Measurements from ENCODE around the gene KCNQ1. TPM values are rescaled to one million over a fixed set of nuclear protein-coding genes. Genes with fewer than 3 reads are reported as not detected.

KCNQ1 gene
- total RNA-seq, 1 experiment from 2014 or later = 2.5 TPM

DNA sequence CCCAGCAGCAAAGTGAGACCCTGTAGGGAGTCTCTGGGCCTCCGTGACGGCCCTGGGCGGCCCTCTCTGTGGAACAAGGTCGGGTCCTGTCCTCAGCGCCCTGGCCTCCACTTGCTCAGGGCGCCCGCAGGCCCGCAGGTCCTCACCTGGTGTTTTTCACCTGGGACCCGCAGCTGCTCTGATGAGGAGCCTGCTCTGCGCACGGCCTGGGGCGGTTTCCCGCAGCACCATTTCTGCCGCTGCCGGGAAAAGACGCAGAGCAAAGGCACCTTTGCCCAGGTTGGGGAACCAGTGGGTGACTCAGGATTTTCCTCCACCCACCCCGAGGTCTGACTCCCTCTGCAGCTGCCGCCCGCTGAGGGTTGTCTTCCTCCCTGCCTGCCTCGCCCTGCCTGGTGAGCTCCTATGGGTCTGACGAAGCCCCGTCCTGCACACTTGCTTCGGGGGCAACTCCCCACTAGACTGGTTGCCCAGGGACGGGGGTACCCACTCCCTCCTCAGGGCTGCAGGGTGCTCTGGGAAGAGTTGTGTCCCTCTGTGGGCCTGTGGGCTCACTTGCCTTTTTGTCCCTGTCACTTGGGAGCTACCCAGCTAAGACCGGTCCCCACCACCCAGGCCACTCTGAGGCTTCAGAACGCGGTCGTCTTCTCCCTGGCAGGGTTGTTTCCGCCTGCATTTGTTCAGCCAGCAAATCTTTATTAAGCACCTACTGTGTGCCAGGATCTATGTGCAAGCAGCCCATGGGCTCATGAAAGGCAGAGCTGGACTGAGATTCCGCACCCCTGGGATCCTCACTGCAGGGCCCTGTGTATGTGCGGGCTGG, 89.5 kb downstream of the KCNQ1 start:
- ATAC-seq (no peak), DNase-seq (ENCODE audit: low spot score) (no peak)
- H3K27ac Mint-ChIP-seq = no peak overlapping the region
- CTCF ChIA-PET = interaction anchor here (0.7 to 8.3 kb wide), 18 partner anchors 23 to 701 kb away, joined by 3 to 369 read pairs (median 4); partner anchors contain the start of genes CDKN1C, PHLDA2 and TSSC4
- POLR2A ChIA-PET = interaction anchor here (0.6 to 2.9 kb wide), 5 partner anchors 151 to 358 kb away, joined by 3 to 13 read pairs (median 4); partner anchors contain the start of gene CDKN1C
- no peaks in the 10 kb centered on the region for H3K9me3 Mint-ChIP-seq
- H3K36me3 Mint-ChIP-seq = no peaks in the 10 kb centered on the region
- TF ChIP-seq ETV6 (CRISPR knock-in tag; IDR thresholded peaks at IDR 0.05) = 0 out of 2 replicates have a peak, but pooled peaks have one; percentile 26
- TF ChIP-seq FOXP1 (CRISPR knock-in tag; IDR thresholded peaks at IDR 0.05; ENCODE audit: borderline replicate concordance) = 0 out of 2 replicates have a peak, but pooled peaks have one; percentile 2
- no peak for TF ChIP-seq GTF2I (CRISPR knock-in tag; conservative IDR thresholded peaks at IDR 0.05)
- H3K4me1 Mint-ChIP-seq = peaks cover 10% of the 10 kb centered on the region
- peaks cover 47% of the 10 kb centered on the region for H3K27me3 Mint-ChIP-seq (ENCODE audit: low read depth)
- no peak overlapping the region for H3K4me3 Mint-ChIP-seq

GRCh38 chr11:2534957-2535672, 90.3 kb downstream of the KCNQ1 start:
- H3K27me3 Mint-ChIP-seq (ENCODE audit: low read depth) = peaks cover 52% of the 10 kb centered on the region
- H3K36me3 Mint-ChIP-seq = no peaks in the 10 kb centered on the region
- H3K4me1 Mint-ChIP-seq = peaks cover 10% of the 10 kb centered on the region
- CTCF ChIA-PET = interaction anchor here (0.8 to 8.3 kb wide), 5 partner anchors 107 to 556 kb away, joined by 3 to 369 read pairs (median 4); partner anchors contain the start of genes CDKN1C and PHLDA2
- DNase-seq (ENCODE audit: low spot score) (no peak), ATAC-seq (no peak)
- POLR2A ChIA-PET = interaction anchor here (1.2 to 2.9 kb wide), 3 partner anchors 157 to 357 kb away, joined by 4 to 13 read pairs (median 4); partner anchors contain the start of gene CDKN1C
- H3K4me3 Mint-ChIP-seq = no peak overlapping the region
- H3K27ac Mint-ChIP-seq = no peak overlapping the region
- H3K9me3 Mint-ChIP-seq = no peaks in the 10 kb centered on the region
- TF ChIP-seq ZNF425 (CRISPR knock-in tag; conservative IDR thresholded peaks at IDR 0.05) (no peak), SOX15 (CRISPR knock-in tag; IDR thresholded peaks at IDR 0.05) (no peak), CREB1 (CRISPR knock-in tag; IDR thresholded peaks at IDR 0.05) (no peak), KAT7 (CRISPR knock-in tag; IDR thresholded peaks at IDR 0.05; ENCODE audit: borderline replicate concordance) (no peak), NFATC4 (CRISPR knock-in tag; IDR thresholded peaks at IDR 0.05) (no peak)
- TF ChIP-seq, protein P1, sequence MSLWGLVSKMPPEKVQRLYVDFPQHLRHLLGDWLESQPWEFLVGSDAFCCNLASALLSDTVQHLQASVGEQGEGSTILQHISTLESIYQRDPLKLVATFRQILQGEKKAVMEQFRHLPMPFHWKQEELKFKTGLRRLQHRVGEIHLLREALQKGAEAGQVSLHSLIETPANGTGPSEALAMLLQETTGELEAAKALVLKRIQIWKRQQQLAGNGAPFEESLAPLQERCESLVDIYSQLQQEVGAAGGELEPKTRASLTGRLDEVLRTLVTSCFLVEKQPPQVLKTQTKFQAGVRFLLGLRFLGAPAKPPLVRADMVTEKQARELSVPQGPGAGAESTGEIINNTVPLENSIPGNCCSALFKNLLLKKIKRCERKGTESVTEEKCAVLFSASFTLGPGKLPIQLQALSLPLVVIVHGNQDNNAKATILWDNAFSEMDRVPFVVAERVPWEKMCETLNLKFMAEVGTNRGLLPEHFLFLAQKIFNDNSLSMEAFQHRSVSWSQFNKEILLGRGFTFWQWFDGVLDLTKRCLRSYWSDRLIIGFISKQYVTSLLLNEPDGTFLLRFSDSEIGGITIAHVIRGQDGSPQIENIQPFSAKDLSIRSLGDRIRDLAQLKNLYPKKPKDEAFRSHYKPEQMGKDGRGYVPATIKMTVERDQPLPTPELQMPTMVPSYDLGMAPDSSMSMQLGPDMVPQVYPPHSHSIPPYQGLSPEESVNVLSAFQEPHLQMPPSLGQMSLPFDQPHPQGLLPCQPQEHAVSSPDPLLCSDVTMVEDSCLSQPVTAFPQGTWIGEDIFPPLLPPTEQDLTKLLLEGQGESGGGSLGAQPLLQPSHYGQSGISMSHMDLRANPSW (CRISPR knock-in tag; conservative IDR thresholded peaks at IDR 0.05; ENCODE audit: low read depth) = no peak

- Mint-ChIP-seq H3K4me3 (no peak overlapping the region), H3K4me1 (peaks cover 10% of the 10 kb centered on the region), H3K27ac (no peak overlapping the region), H3K27me3 (ENCODE audit: low read depth) (peaks cover 60% of the 10 kb centered on the region), H3K9me3 (no peaks in the 10 kb centered on the region), H3K36me3 (no peaks in the 10 kb centered on the region)
- no peak for DNase-seq (ENCODE audit: low spot score)
- CTCF ChIA-PET = interaction anchor here (0.8 to 8.3 kb wide), 5 partner anchors 108 to 556 kb away, joined by 3 to 369 read pairs (median 4); partner anchors contain the start of genes CDKN1C and PHLDA2
- ATAC-seq = no peak
- POLR2A ChIA-PET = interaction anchor here (0.6 kb wide), 1 partner anchor 349 kb away, joined by 3 read pairs; no protein-coding TSS in a partner anchor
- TF ChIP-seq RORB (CRISPR knock-in tag; IDR thresholded peaks at IDR 0.05) (no peak), E2F5 (CRISPR knock-in tag; IDR thresholded peaks at IDR 0.05) (no peak), SMAD3 (CRISPR knock-in tag; IDR thresholded peaks at IDR 0.05; ENCODE audit: borderline replicate concordance) (no peak), ZNF219 (CRISPR knock-in tag; IDR thresholded peaks at IDR 0.05; ENCODE audit: borderline replicate concordance) (no peak)
- TF ChIP-seq, protein P2, sequence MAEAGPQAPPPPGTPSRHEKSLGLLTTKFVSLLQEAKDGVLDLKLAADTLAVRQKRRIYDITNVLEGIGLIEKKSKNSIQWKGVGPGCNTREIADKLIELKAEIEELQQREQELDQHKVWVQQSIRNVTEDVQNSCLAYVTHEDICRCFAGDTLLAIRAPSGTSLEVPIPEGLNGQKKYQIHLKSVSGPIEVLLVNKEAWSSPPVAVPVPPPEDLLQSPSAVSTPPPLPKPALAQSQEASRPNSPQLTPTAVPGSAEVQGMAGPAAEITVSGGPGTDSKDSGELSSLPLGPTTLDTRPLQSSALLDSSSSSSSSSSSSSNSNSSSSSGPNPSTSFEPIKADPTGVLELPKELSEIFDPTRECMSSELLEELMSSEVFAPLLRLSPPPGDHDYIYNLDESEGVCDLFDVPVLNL (CRISPR knock-in tag; IDR thresholded peaks at IDR 0.05; ENCODE audit: borderline replicate concordance, low read depth) = no peak
- TF ChIP-seq, protein P3, sequence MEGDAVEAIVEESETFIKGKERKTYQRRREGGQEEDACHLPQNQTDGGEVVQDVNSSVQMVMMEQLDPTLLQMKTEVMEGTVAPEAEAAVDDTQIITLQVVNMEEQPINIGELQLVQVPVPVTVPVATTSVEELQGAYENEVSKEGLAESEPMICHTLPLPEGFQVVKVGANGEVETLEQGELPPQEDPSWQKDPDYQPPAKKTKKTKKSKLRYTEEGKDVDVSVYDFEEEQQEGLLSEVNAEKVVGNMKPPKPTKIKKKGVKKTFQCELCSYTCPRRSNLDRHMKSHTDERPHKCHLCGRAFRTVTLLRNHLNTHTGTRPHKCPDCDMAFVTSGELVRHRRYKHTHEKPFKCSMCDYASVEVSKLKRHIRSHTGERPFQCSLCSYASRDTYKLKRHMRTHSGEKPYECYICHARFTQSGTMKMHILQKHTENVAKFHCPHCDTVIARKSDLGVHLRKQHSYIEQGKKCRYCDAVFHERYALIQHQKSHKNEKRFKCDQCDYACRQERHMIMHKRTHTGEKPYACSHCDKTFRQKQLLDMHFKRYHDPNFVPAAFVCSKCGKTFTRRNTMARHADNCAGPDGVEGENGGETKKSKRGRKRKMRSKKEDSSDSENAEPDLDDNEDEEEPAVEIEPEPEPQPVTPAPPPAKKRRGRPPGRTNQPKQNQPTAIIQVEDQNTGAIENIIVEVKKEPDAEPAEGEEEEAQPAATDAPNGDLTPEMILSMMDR (IDR thresholded peaks at IDR 0.05) = no peak
Observed at GRCh38 chr11:2535673-2536439, 91.0 kb downstream of the KCNQ1 start.

Data from WTC11 (cell line).